HG03469 (cell line): Measurements from ENCODE around the gene THBS3.
A peak's percentile ranks its signal among the peaks of the same experiment; 100 is the strongest.
"Not testable (repeated sequence)": the region's sequence is repeated elsewhere in the genome, so short reads cannot be mapped to it uniquely, and the experiment has no call there.

Experiments
- ATAC-seq: cut with Tn5 transposase; IDR thresholded peaks from one replicate; pipeline ENCODE4 v1.9.1; 2021; ENCODE audit warnings: mild to moderate bottlenecking, moderate library complexity, moderate number of reproducible peaks; ENCODE audit not compliant: unreplicated experiment

Gene THBS3

GRCh38 chr1:155175281-155175926 lies 32.3 kb downstream of the THBS3 start:
- ATAC-seq = no peak

GRCh38 chr1:155174324-155175280 lies 33.1 kb downstream of the THBS3 start:
- no peak for ATAC-seq

DNA sequence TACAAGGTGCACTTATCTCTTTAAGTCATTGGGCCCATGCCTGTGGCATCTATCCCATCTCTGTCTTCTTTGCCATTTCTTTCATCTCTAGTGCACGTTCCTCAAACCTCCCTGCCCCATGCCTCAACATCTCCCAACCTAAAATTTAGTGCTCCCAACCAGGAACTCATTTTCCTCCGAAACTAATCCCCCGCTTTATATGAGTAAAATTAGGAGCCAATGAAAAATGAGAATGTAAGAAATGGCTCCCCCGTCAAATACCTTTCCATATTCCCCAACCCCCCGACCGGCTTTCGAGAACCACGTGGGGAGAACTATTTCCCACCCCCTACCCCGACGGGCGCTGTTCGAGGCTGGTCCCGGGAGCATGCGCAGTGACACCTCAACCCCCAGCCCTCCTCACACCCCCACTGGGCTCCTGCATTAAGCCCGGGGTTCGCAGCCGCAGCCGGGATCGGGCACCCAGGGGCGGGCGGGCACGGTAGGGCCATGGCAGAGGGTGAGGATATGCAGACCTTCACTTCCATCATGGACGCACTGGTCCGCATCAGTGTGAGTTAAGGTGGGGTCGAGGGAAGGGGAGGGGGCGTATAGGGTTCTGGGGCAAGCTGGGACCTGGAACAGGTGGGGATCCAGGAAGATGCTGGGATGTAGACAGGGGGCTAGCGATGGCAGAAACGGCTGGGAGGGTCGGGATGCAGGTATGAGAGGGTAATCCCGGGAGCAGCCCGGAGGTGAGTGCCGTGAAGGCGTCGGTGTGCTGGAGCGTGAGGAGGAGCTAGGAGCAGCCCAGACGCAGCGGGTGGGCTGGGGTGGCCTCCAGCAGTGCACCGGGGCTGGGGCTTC lies 34.0 kb downstream of the THBS3 start, which contains the start of gene TRIM46:
TRIM46 (plus strand) TSS at position 372 of the 846 bp plus-strand sequence; CDS start at position 490, 118 bp downstream.
- ATAC-seq = no peak

GRCh38 chr1:155172732-155173477 lies 34.8 kb downstream of the THBS3 start, which contains the start of gene KRTCAP2:
Gene KRTCAP2, minus strand, starts transcription at chr1:155173304. Its CDS starts 80 bp downstream, at chr1:155173224.
- ATAC-seq = peak; percentile 48

GRCh38 chr1:155171836-155172731 lies 35.6 kb downstream of the THBS3 start:
- ATAC-seq = no peak

DNA sequence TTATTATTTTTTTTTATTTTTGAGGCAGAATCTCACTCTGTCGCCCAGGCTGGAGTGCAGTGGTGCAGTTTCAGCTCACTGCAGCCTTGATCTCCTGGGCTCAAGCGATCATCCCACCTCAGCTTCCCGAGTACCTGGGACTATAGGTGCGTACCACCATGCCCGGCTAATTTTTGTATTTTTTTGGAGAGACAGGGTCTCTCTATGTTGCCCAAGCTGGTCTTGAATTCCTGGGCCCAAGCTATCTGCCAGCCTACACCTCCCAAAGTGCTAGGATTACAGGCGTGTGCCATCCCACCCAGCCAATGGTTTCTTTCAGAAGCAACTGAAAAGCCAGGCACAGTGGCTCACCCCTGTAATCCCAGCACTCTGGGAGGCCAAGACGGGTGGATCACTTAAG lies 36.9 kb downstream of the THBS3 start:
- ATAC-seq = no peak

- no peak for ATAC-seq
These were observed 37.5 kb downstream of the THBS3 start for GRCh38 chr1:155170101-155170785.

DNA sequence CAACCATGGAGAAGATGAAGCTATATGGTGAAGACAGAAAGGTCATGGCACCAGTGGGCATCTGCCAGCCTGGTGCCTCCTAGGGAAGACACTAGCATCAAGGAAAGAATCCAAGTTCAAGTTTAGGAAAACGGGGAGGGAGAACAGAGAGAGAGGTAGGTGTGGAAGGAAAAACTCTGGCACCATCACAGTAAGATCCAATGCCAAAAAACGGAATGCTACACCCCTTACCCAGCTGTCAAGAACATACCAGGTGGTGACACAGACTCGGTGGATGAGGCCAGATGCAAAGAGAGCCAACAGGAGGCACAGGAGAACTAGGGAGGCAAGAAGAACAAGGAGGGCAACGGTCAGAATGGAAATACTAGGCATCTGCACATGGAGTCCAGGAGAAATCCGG lies 38.2 kb downstream of the THBS3 start:
- ATAC-seq = no peak

DNA sequence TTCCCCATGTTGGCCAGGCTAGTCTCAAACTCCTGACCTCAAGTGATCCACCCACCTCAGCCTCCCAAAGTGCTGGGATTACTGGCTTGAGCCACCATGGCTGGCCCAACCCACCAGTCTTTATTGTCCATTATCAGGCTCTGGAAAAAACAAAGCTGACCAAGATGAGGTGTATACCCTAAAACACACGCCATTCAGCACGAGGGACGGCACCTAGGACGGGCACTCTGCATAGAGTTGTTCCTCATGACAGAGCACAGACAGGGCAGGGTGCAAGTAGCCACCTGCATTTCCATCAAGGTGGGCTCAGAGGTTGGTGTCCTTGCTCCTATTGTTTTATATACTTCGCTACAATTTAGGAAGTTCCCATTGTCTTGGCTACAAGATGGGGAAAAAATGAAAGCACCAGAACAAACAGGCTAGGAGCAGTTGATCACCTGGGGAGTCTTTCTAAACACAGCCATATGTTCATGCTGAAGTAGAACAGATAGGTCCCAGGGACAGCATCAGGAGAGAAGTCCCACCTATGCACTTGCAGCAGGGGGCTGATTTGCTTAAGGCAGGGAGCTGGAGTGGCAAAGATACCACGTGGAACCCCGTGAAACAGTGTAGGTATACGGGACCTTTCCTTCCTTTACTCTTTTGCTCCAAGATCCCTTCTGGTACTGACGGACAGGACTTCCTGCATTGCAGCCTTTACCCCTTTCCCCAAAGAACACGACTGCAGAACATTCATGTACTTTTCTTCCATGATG lies 39.1 kb downstream of the THBS3 start:
- no peak for ATAC-seq

GRCh38 chr1:155168105-155168445 lies 39.6 kb downstream of the THBS3 start:
- ATAC-seq = not testable (repeated sequence)

DNA sequence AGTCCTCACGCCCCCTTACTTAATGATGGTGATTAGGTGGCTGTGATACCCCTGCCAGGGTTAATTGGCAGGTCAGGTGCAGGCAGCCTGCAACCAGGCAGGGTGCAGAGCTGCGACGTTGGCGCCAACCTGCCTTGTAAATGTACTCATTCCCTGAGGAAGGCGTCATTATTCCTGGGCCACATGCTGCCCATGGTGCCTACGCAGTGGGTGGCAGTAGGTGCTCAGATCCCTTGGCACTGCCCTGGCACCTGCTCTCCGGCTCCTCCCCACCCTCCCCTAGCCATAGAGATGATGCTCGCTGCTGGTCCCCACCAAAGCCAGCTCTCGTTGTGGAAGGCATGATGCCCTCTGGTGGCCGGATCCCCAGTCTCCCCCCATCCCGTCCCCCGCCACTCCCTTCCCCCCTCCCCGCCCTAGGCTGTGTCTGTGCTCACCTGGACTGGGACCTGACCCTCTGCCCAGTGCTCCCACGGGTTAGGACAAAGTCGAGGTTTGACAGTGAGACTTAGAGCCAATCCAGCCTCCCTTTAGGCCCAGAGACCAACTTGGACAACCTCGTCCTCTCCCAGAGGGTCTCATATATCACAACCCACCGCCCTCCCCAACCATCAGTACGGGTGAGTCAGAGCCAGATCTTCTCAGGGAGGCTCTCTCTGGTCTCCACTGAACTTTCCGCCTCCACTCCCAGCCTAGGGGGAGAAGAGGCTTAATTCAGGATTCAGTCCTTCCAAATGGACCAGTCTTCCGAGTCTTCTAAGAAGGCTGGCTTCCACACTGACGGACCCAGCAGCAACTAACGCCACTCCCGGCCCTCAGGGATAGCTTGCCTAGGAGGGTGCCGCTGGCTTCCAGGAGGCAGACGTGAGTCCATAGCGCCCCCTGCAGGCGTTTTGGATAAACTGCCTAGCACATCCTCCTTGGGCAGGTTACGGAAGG lies 40.3 kb downstream of the THBS3 start:
- no peak for ATAC-seq

GRCh38 chr1:155166471-155167165 lies 41.1 kb downstream of the THBS3 start:
- no peak for ATAC-seq

- no peak for ATAC-seq
These were observed 41.6 kb downstream of the THBS3 start for GRCh38 chr1:155166051-155166470.

DNA sequence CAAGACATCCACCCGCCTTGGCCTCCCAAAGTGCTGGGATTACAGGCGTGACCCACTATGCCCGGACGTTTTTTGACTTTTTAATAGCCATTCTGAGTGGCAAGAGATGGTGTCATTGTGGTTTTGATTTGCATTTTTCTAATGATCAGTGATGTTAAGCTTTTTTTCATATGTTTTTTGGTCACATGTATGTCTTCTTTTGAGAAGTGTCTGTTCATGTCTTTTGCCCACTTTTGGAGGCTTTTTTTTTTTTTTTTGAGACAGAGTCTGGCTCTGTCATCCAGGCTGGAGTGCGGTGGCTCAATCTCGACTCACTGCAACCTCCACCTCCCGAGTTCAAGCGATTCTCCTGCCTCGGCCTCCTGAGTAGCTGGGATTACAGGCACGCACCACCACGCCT lies 43.1 kb downstream of the THBS3 start:
- ATAC-seq = not testable (repeated sequence)

DNA sequence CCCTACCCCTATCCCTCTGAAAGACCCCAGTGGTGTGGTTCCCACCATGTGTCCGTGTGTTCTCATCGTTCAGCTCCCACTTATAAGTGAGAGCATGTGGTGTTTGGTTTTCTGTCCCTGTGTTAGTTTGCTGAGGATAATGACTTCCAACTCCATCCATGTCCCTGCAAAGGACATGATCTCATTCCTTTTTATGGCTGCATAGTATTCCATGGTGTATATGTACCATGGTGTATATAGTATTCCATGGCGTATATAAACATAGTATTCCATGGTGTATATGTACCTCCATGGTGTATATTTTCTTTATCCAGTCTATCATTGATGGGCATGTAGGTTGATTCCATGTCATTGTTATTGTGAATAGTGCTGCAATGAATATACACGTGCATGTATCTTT lies 43.9 kb downstream of the THBS3 start:
- not testable (repeated sequence) for ATAC-seq

- not testable (repeated sequence) for ATAC-seq
These were observed 45.1 kb downstream of the THBS3 start for GRCh38 chr1:155162631-155163030.
